ENCODE measurements around the gene CDH4.

- no peak for TF ChIP-seq EP300 (IDR thresholded peaks at IDR 0.05; ENCODE audit: low read depth)
- TF ChIP-seq CTCF (IDR thresholded peaks at IDR 0.05) = no peak
- no peak for TF ChIP-seq POLR2A (IDR thresholded peaks at IDR 0.05)
Measured at GRCh38 chr20:61936701-61937131, 684.7 kb downstream of the CDH4 start.
